CD4-positive, CD25-positive, alpha-beta regulatory T cell (primary cell): ENCODE measurements around the gene ZNF598. TPM values are rescaled to one million over a fixed set of nuclear protein-coding genes. Genes with fewer than 3 reads are reported as not detected.

Experiments
- ATAC-seq, 2 donors: fragments of 150-1000 bp; cut with Tn5 transposase; one replicate each; pipeline ENCODE4 v1.10.0; 2021; ENCODE audit warnings: low read depth in 2 of 2, moderate number of reproducible peaks in 2 of 2, moderate library complexity in 1 of 2
- DNase-seq, 3 donors: peaks; one replicate each; pipeline versions ENCODE4 v3.0.0 to v3.0.0-alpha.2; 2012 to 2022; ENCODE audit warnings: mixed read lengths in 1 of 3
- H3K27ac ChIP-seq: one replicate; pipeline ENCODE4 v1.7.0; 2013; ENCODE audit warnings: mild to moderate bottlenecking, low read length; ENCODE audit not compliant: insufficient read depth, poor library complexity, severe bottlenecking
- H3K27me3 ChIP-seq: one replicate; pipeline ENCODE4 v1.7.0; 2013; ENCODE audit warnings: low read length; ENCODE audit not compliant: control insufficient read depth, insufficient read depth
- H3K36me3 ChIP-seq: one replicate; pipeline ENCODE4 v1.7.0; 2013; ENCODE audit warnings: mild to moderate bottlenecking, low read length, moderate library complexity; ENCODE audit not compliant: control insufficient read depth, insufficient read depth
- H3K4me1 ChIP-seq: 2 replicates; pipeline ENCODE4 v1.7.0; 2013; ENCODE audit warnings: mild to moderate bottlenecking, low read length; ENCODE audit not compliant: insufficient read depth, control insufficient read depth, poor library complexity, severe bottlenecking
- H3K4me3 ChIP-seq: one replicate; pipeline ENCODE4 v1.7.0; 2013; ENCODE audit warnings: low read depth, mild to moderate bottlenecking, low read length, moderate library complexity
- H3K9me3 ChIP-seq, 2 experiments: 1 replicate in 1 of 2; 2 replicates in 1 of 2; pipeline ENCODE4 v1.7.0; 2013; ENCODE audit warnings: low read length in 2 of 2, mild to moderate bottlenecking in 1 of 2, moderate library complexity in 1 of 2; ENCODE audit not compliant: control insufficient read depth in 2 of 2
- H3K27ac Mint-ChIP-seq, 3 donors: one replicate each; pipeline ENCODE4 v1.8.0; 2020 to 2022; ENCODE audit warnings: mild to moderate bottlenecking in 3 of 3, mixed read lengths in 3 of 3, moderate library complexity in 2 of 3
- H3K27me3 Mint-ChIP-seq: one replicate; pipeline ENCODE4 v1.8.0; 2022; ENCODE audit warnings: mild to moderate bottlenecking, mixed read lengths
- H3K36me3 Mint-ChIP-seq: one replicate; pipeline ENCODE4 v1.8.0; 2020; ENCODE audit warnings: mixed read lengths
- H3K4me1 Mint-ChIP-seq, 4 donors: one replicate each; pipeline ENCODE4 v1.8.0; 2020 to 2022; ENCODE audit warnings: mixed read lengths in 4 of 4, mild to moderate bottlenecking in 1 of 4
- H3K4me3 Mint-ChIP-seq, 4 donors: one replicate each; pipeline ENCODE4 v1.8.0; 2020 to 2022; ENCODE audit warnings: mild to moderate bottlenecking in 4 of 4, mixed read lengths in 4 of 4, moderate library complexity in 3 of 4
- H3K9me3 Mint-ChIP-seq, 7 donors: one replicate each; pipeline ENCODE4 v1.8.0; 2020 to 2022; ENCODE audit warnings: mixed read lengths in 7 of 7, mild to moderate bottlenecking in 3 of 7, moderate library complexity in 2 of 7
- polyA plus RNA-seq, 4 donors: library from polyadenylated mRNA; unstranded; fragments of 300-500 nt; fragmentation: Illumina TruSeq; gene quantifications; one replicate each; pipeline ENCODE4 v1.2.3, GENCODE V29; 2021
- total RNA-seq: library from RNA; stranded (reverse); gene quantifications from one replicate; pipeline ENCODE4 v1.2.3, GENCODE V29; 2022

Gene ZNF598
- total and polyA plus RNA-seq, 5 donors from 2014 or later: 1.8 to 48.2 (median 3.0) TPM

GRCh38 chr16:2038382-2039231, 29.0 kb upstream of the ZNF598 start:
- H3K27me3 ChIP-seq: no peaks in the 10 kb centered on the region
- ATAC-seq: no peak
- no peak for DNase-seq
- no peak overlapping the region for H3K27ac ChIP-seq
- H3K36me3 ChIP-seq: no peaks in the 10 kb centered on the region
- no peaks in the 10 kb centered on the region for H3K4me1 ChIP-seq
- H3K36me3 Mint-ChIP-seq: no peaks in the 10 kb centered on the region
- H3K4me1 Mint-ChIP-seq: no peaks in the 10 kb centered on the region
- no peaks in the 10 kb centered on the region for H3K9me3 Mint-ChIP-seq
- no peak overlapping the region for H3K27ac Mint-ChIP-seq
- no peaks in the 10 kb centered on the region for H3K27me3 Mint-ChIP-seq
- no peak overlapping the region for H3K4me3 Mint-ChIP-seq
- no peak overlapping the region for H3K4me3 ChIP-seq
- no peaks in the 10 kb centered on the region for H3K9me3 ChIP-seq

- H3K27me3 Mint-ChIP-seq: no peaks in the 10 kb centered on the region
- Histone ChIP-seq H3K27ac (no peak overlapping the region), H3K27me3 (no peaks in the 10 kb centered on the region)
Observed at GRCh38 chr16:2037647-2038381, 28.2 kb upstream of the ZNF598 start.

GRCh38 chr16:2037115-2037514, 27.5 kb upstream of the ZNF598 start:
- Histone ChIP-seq H3K36me3 (no peaks in the 10 kb centered on the region), H3K4me3 (no peak overlapping the region), H3K9me3 (no peaks in the 10 kb centered on the region), H3K27me3 (no peaks in the 10 kb centered on the region), H3K4me1 (no peaks in the 10 kb centered on the region), H3K27ac (no peak overlapping the region)
- ATAC-seq (no peak), DNase-seq (no peak)
- no peaks in the 10 kb centered on the region for H3K36me3 Mint-ChIP-seq
- no peaks in the 10 kb centered on the region for H3K4me1 Mint-ChIP-seq
- H3K4me3 Mint-ChIP-seq: no peak overlapping the region
- no peaks in the 10 kb centered on the region for H3K27me3 Mint-ChIP-seq
- peak overlapping the region in 1 of 3 donors; percentile 79 for H3K27ac Mint-ChIP-seq
- no peaks in the 10 kb centered on the region for H3K9me3 Mint-ChIP-seq

More at GRCh38 chr16:2037647-2038381, 28.2 kb upstream of the ZNF598 start:
- H3K36me3 Mint-ChIP-seq: no peaks in the 10 kb centered on the region
- H3K9me3 Mint-ChIP-seq: no peaks in the 10 kb centered on the region
- DNase-seq (no peak), ATAC-seq (no peak)
- H3K4me1 ChIP-seq: no peaks in the 10 kb centered on the region
- no peak overlapping the region for H3K4me3 Mint-ChIP-seq
- H3K4me1 Mint-ChIP-seq: no peaks in the 10 kb centered on the region
- H3K36me3 ChIP-seq: no peaks in the 10 kb centered on the region
- H3K27ac Mint-ChIP-seq: no peak overlapping the region
- no peak overlapping the region for H3K4me3 ChIP-seq
- no peaks in the 10 kb centered on the region for H3K9me3 ChIP-seq

GRCh38 chr16:2036200-2036966, 26.8 kb upstream of the ZNF598 start:
- Mint-ChIP-seq H3K4me3 (no peak overlapping the region), H3K27ac (peak overlapping the region in 1 of 3 donors; percentile 79), H3K9me3 (no peaks in the 10 kb centered on the region), H3K36me3 (no peaks in the 10 kb centered on the region), H3K4me1 (no peaks in the 10 kb centered on the region), H3K27me3 (no peaks in the 10 kb centered on the region)
- ATAC-seq (no peak), DNase-seq (no peak)
- H3K27ac ChIP-seq: no peak overlapping the region
- H3K4me3 ChIP-seq: no peak overlapping the region
- no peaks in the 10 kb centered on the region for H3K9me3 ChIP-seq
- no peaks in the 10 kb centered on the region for H3K4me1 ChIP-seq
- H3K27me3 ChIP-seq: no peaks in the 10 kb centered on the region
- no peaks in the 10 kb centered on the region for H3K36me3 ChIP-seq

GRCh38 chr16:2035431-2036199, 26.0 kb upstream of the ZNF598 start:
- Mint-ChIP-seq H3K27ac (no peak overlapping the region), H3K27me3 (no peaks in the 10 kb centered on the region), H3K9me3 (no peaks in the 10 kb centered on the region), H3K4me3 (no peak overlapping the region), H3K36me3 (no peaks in the 10 kb centered on the region), H3K4me1 (no peaks in the 10 kb centered on the region)
- Histone ChIP-seq H3K9me3 (no peaks in the 10 kb centered on the region), H3K36me3 (no peaks in the 10 kb centered on the region), H3K27ac (no peak overlapping the region), H3K4me3 (no peak overlapping the region), H3K4me1 (no peaks in the 10 kb centered on the region), H3K27me3 (no peaks in the 10 kb centered on the region)
- no peak for ATAC-seq
- DNase-seq: no peak

- no peak for DNase-seq
- Mint-ChIP-seq H3K4me3 (no peak overlapping the region), H3K27me3 (no peaks in the 10 kb centered on the region), H3K9me3 (no peaks in the 10 kb centered on the region), H3K27ac (no peak overlapping the region), H3K4me1 (no peaks in the 10 kb centered on the region), H3K36me3 (no peaks in the 10 kb centered on the region)
- Histone ChIP-seq H3K36me3 (no peaks in the 10 kb centered on the region), H3K4me1 (no peaks in the 10 kb centered on the region), H3K27me3 (no peaks in the 10 kb centered on the region), H3K4me3 (no peak overlapping the region), H3K27ac (no peak overlapping the region), H3K9me3 (no peaks in the 10 kb centered on the region)
- ATAC-seq: no peak
Observed at GRCh38 chr16:2034696-2035430, 25.2 kb upstream of the ZNF598 start.
